ENCODE measurements around the gene CDCA8. TPM values are rescaled to one million over a fixed set of nuclear protein-coding genes. Genes with fewer than 3 reads are reported as not detected.
"Not testable (repeated sequence)": the region's sequence is repeated elsewhere in the genome, so short reads cannot be mapped to it uniquely, and the experiment has no call there.

Gene CDCA8
- total RNA-seq, 6 experiments from 2014 or later = 20.3 to 44.3 (median 41.3) TPM

- TF ChIP-seq CTCF (IDR thresholded peaks at IDR 0.05) = no peak
- Mint-ChIP-seq H3K4me1 (ENCODE audit: low read depth) (no peaks in the 10 kb centered on the region), H3K27me3 (ENCODE audit: insufficient read depth) (peaks cover 50% of the 10 kb centered on the region)
These were observed 39.1 kb downstream of the CDCA8 start for GRCh38 chr1:37731312-37732019.

GRCh38 chr1:37732111-37732780 is 39.9 kb downstream of the CDCA8 start:
- Mint-ChIP-seq H3K9me3 (no peaks in the 10 kb centered on the region), H3K36me3 (ENCODE audit: low read depth) (no peaks in the 10 kb centered on the region), H3K27me3 (ENCODE audit: insufficient read depth) (peaks cover 50% of the 10 kb centered on the region), H3K4me3 (no peak overlapping the region), H3K27ac (no peak overlapping the region), H3K4me1 (ENCODE audit: low read depth) (no peaks in the 10 kb centered on the region)
- DNase-seq = no peak
- no peak for TF ChIP-seq CTCF (IDR thresholded peaks at IDR 0.05)

More at GRCh38 chr1:37731312-37732019, 39.1 kb downstream of the CDCA8 start:
- H3K27ac Mint-ChIP-seq = no peak overlapping the region
- DNase-seq = no peak
- no peaks in the 10 kb centered on the region for H3K36me3 Mint-ChIP-seq (ENCODE audit: low read depth)
- no peaks in the 10 kb centered on the region for H3K9me3 Mint-ChIP-seq
- H3K4me3 Mint-ChIP-seq = no peak overlapping the region

- H3K27ac Mint-ChIP-seq = no peak overlapping the region
- no peaks in the 10 kb centered on the region for H3K36me3 Mint-ChIP-seq (ENCODE audit: low read depth)
- H3K4me1 Mint-ChIP-seq (ENCODE audit: low read depth) = no peaks in the 10 kb centered on the region
- no peak for TF ChIP-seq CTCF (IDR thresholded peaks at IDR 0.05)
- no peaks in the 10 kb centered on the region for H3K9me3 Mint-ChIP-seq
- no peak overlapping the region; the same call in 1 of the 2 replicates for H3K4me3 Mint-ChIP-seq
- DNase-seq = no peak
- peaks cover 31% of the 10 kb centered on the region for H3K27me3 Mint-ChIP-seq (ENCODE audit: insufficient read depth)
These were observed 42.6 kb downstream of the CDCA8 start for GRCh38 chr1:37734629-37735591.

- not testable (repeated sequence) for H3K4me3 Mint-ChIP-seq; H3K9me3 Mint-ChIP-seq; H3K27ac Mint-ChIP-seq; DNase-seq; H3K4me1 Mint-ChIP-seq (ENCODE audit: low read depth); H3K36me3 Mint-ChIP-seq (ENCODE audit: low read depth)
- H3K27me3 Mint-ChIP-seq (ENCODE audit: insufficient read depth) = peaks cover 20% of the 10 kb centered on the region
These were observed 45.7 kb downstream of the CDCA8 start for GRCh38 chr1:37737975-37738374.

- not testable (repeated sequence) for H3K27ac Mint-ChIP-seq; DNase-seq; H3K4me1 Mint-ChIP-seq (ENCODE audit: low read depth); H3K9me3 Mint-ChIP-seq; H3K36me3 Mint-ChIP-seq (ENCODE audit: low read depth); H3K4me3 Mint-ChIP-seq
- peaks cover 20% of the 10 kb centered on the region for H3K27me3 Mint-ChIP-seq (ENCODE audit: insufficient read depth)
These were observed 46.3 kb downstream of the CDCA8 start for GRCh38 chr1:37738619-37739018.

GRCh38 chr1:37739222-37739621 is 46.9 kb downstream of the CDCA8 start:
- peaks cover 19% of the 10 kb centered on the region for H3K27me3 Mint-ChIP-seq (ENCODE audit: insufficient read depth)
- no peak overlapping the region for H3K27ac Mint-ChIP-seq
- no peaks in the 10 kb centered on the region for H3K36me3 Mint-ChIP-seq (ENCODE audit: low read depth)
- TF ChIP-seq CTCF (IDR thresholded peaks at IDR 0.05) = no peak
- no peak for DNase-seq
- no peaks in the 10 kb centered on the region for H3K4me1 Mint-ChIP-seq (ENCODE audit: low read depth)
- H3K4me3 Mint-ChIP-seq = no peak overlapping the region
- no peaks in the 10 kb centered on the region for H3K9me3 Mint-ChIP-seq
